A549 (cell line): Measurements from ENCODE around the gene CHCHD5. TPM values are rescaled to one million over a fixed set of nuclear protein-coding genes. Genes with fewer than 3 reads are reported as not detected.

Experiments
- ATAC-seq, 2 experiments: fragments of 200-7000 bp in 1 of 2; fragments of >200 bp in 1 of 2; cut with Nextera tagmentation in 1 of 2; cut with Tn5 transposase in 1 of 2; 3 replicates each; pipeline versions ENCODE4 v1.8.0 to v1.9.1; 2018 to 2020; ENCODE audit warnings: mild to moderate bottlenecking in 1 of 2, moderate library complexity in 1 of 2
- CTCF ChIA-PET: fragments of 300-600 bp; sonication (Branson Sonifier 250); formaldehyde crosslinking; extraction: SDS; loops from one replicate; lab custom pipeline; 2021; ENCODE audit warnings: antibody characterized with exemption, inconsistent platforms; lab: Yijun Ruan, JAX
- POLR2A ChIA-PET: fragments of 350-600 bp; formaldehyde crosslinking; extraction: SDS; loops from one replicate; lab custom pipeline; 2021; ENCODE audit warnings: antibody characterized with exemption, inconsistent platforms; lab: Yijun Ruan, JAX
- DNase-seq, 2 experiments: peaks; one replicate each; pipeline versions ENCODE4 v3.0.0 to v3.0.0-alpha.2; 2011 to 2016; ENCODE audit warnings: low read depth in 1 of 2, low spot score in 1 of 2
- FAIRE-seq: peaks from 2 replicates; lab custom pipeline; 2011; peaks lifted over from hg19 to GRCh38; lab: Jason Lieb, UNC
- H3K27ac ChIP-seq, 2 experiments: fragments of >200 bp; sonication (Bioruptor Twin); formaldehyde crosslinking; 3 replicates each; pipeline ENCODE4 v1.5.1; 2016 to 2017
- H3K4me1 ChIP-seq: fragments of >200 bp; sonication (Bioruptor Twin); formaldehyde crosslinking; 3 replicates; pipeline ENCODE4 v1.6.1; 2016
- H3K4me2 ChIP-seq: fragments of >200 bp; sonication (Bioruptor Twin); formaldehyde crosslinking; 3 replicates; pipeline ENCODE4 v1.6.1; 2016
- H3K4me3 ChIP-seq: fragments of >200 bp; sonication (Bioruptor Twin); formaldehyde crosslinking; 3 replicates; pipeline ENCODE4 v1.5.1; 2016
- H3K9me3 ChIP-seq: fragments of >200 bp; sonication (Bioruptor Twin); formaldehyde crosslinking; 3 replicates; pipeline ENCODE4 v1.6.1; 2016
- ATOH8 ChIP-seq: fragments of 250-450 bp; sonication (Bioruptor Pico); IDR thresholded peaks from 2 replicates; pipeline ENCODE4 v1.5.0; 2020; ENCODE audit warnings: low read depth, mild to moderate bottlenecking, moderate library complexity
- BHLHE40 ChIP-seq: IDR thresholded peaks from 2 replicates; pipeline ENCODE4 v1.6.1; 2012; ENCODE audit warnings: low read depth, low read length, inconsistent platforms
- EHMT2 ChIP-seq: fragments of 200-600 bp; sonication (generic); IDR thresholded peaks from 2 replicates; pipeline ENCODE4 v1.6.1; 2016; ENCODE audit warnings: antibody characterized with exemption, low read depth, mild to moderate bottlenecking, moderate library complexity
- ESRRA ChIP-seq: fragments of 150-350 bp; IDR thresholded peaks from 2 replicates; pipeline ENCODE4 v1.6.1; 2014; ENCODE audit warnings: mild to moderate bottlenecking, low read length, borderline replicate concordance
- HOXA7 ChIP-seq: fragments of 250-450 bp; sonication (Bioruptor Pico); IDR thresholded peaks from 2 replicates; pipeline ENCODE4 v1.5.0; 2020; ENCODE audit warnings: mild to moderate bottlenecking, moderate library complexity
- HOXB13 ChIP-seq: fragments of 250-450 bp; sonication (Bioruptor Pico); IDR thresholded peaks from 2 replicates; pipeline ENCODE4 v1.5.0; 2020; ENCODE audit warnings: low read depth, mild to moderate bottlenecking, moderate library complexity
- HOXB5 ChIP-seq: fragments of 250-450 bp; sonication (Bioruptor Pico); IDR thresholded peaks from 2 replicates; pipeline ENCODE4 v1.5.0; 2020; ENCODE audit warnings: mild to moderate bottlenecking, moderate library complexity
- JUN ChIP-seq, 2 experiments: fragments of >200 bp; sonication (Bioruptor Twin); formaldehyde crosslinking; IDR thresholded peaks; 2 replicates in 1 of 2; 3 replicates in 1 of 2; pipeline ENCODE4 v1.6.1; 2016 to 2017
- KDM1A ChIP-seq: fragments of 200-600 bp; sonication (generic); IDR thresholded peaks from 2 replicates; pipeline ENCODE4 v1.6.1; 2016; ENCODE audit warnings: low read depth, mild to moderate bottlenecking
- KDM5A ChIP-seq: fragments of 200-600 bp; sonication (generic); IDR thresholded peaks from 2 replicates; pipeline ENCODE4 v1.6.1; 2016; ENCODE audit warnings: antibody characterized with exemption, mild to moderate bottlenecking
- MAFK ChIP-seq: fragments of 450-650 bp; IDR thresholded peaks from 2 replicates; pipeline ENCODE4 v1.6.1; 2014; ENCODE audit not compliant: partially characterized antibody
- MAX ChIP-seq: IDR thresholded peaks from 2 replicates; pipeline ENCODE4 v1.6.1; 2012
- PBX3 ChIP-seq: IDR thresholded peaks from 2 replicates; pipeline ENCODE4 v1.6.1; 2012
- PHF8 ChIP-seq: fragments of 200-600 bp; sonication (generic); IDR thresholded peaks from 2 replicates; pipeline ENCODE4 v1.6.1; 2016; ENCODE audit warnings: low read depth, mild to moderate bottlenecking, antibody characterized with exemption, moderate library complexity, borderline replicate concordance
- POLR2A ChIP-seq: IDR thresholded peaks from 2 replicates; pipeline ENCODE4 v1.6.1; 2012; ENCODE audit warnings: mild to moderate bottlenecking, low read length
- POLR2AphosphoS2 ChIP-seq: conservative IDR thresholded peaks from 2 replicates; pipeline ENCODE4 v1.6.1; 2012; ENCODE audit warnings: low read length, improper control_type of control experiment, inconsistent platforms
- RAD21 ChIP-seq, 2 experiments: fragments of >200 bp in 1 of 2; sonication (Bioruptor Twin) in 1 of 2; formaldehyde crosslinking in 1 of 2; IDR thresholded peaks in 1 of 2; conservative IDR thresholded peaks in 1 of 2; 2 replicates in 1 of 2; 3 replicates in 1 of 2; pipeline ENCODE4 v1.6.1; 2012 to 2018; ENCODE audit warnings: inconsistent platforms in 1 of 2
- RNF2 ChIP-seq: fragments of 200-600 bp; sonication (generic); IDR thresholded peaks from 2 replicates; pipeline ENCODE4 v1.6.1; 2016; ENCODE audit warnings: low read depth, mild to moderate bottlenecking, antibody characterized with exemption, moderate library complexity, borderline replicate concordance
- SMC3 ChIP-seq: fragments of >200 bp; sonication (Bioruptor Twin); formaldehyde crosslinking; IDR thresholded peaks from 3 replicates; pipeline ENCODE4 v1.6.1; 2018; ENCODE audit warnings: inconsistent platforms
- ZC3H11A ChIP-seq: fragments of 450-650 bp; IDR thresholded peaks from 2 replicates; pipeline ENCODE4 v1.6.1; 2014; ENCODE audit warnings: antibody characterized with exemption, mild to moderate bottlenecking
- ZNF302 ChIP-seq: fragments of 250-450 bp; sonication (Bioruptor Pico); IDR thresholded peaks from 2 replicates; pipeline ENCODE4 v1.9.0; 2021; ENCODE audit warnings: inconsistent platforms, mild to moderate bottlenecking, moderate library complexity
- WGBS: methylation state at CpG from one replicate; pipeline ENCODE4 v1.1.6; 2017; ENCODE audit errors: missing lambda C conversion rate; 5-methylcytosine and 5-hydroxymethylcytosine counted together
- polyA plus RNA-seq, 4 experiments: library from polyadenylated mRNA; depleted of rRNA in 3 of 4; stranded (reverse); fragments of >200 nt; fragmentation: RNase III in 1 of 4; extraction: RNeasy Plus Mini Kit Qiagen cat#74134 plus additional on column Dnase treatment in 1 of 4; gene quantifications; 2 replicates in 3 of 4; 3 replicates in 1 of 4; pipeline ENCODE4 v1.2.3, GENCODE V29; 2011 to 2017
- TF ChIP-seq, protein P1 (sequence below): fragments of 450-650 bp; IDR thresholded peaks from 2 replicates; pipeline ENCODE4 v1.6.1; 2014; ENCODE audit warnings: antibody characterized with exemption
- TF ChIP-seq, protein P2 (sequence below): fragments of >200 bp; sonication (Bioruptor Twin); formaldehyde crosslinking; IDR thresholded peaks from 3 replicates; pipeline ENCODE4 v1.5.1; 2016

Gene CHCHD5
- polyA plus RNA-seq, 2 of the 4 experiments (the other 2 are of a cell fraction): 15.0 to 61.4 TPM

- H3K4me1 ChIP-seq: no peaks in the 10 kb centered on the region
- no peak overlapping the region for H3K4me2 ChIP-seq
- ChIA-PET CTCF (interaction anchor here (1.0 to 1.7 kb wide), 2 partner anchors 11 to 91 kb away, joined by 6 to 9 read pairs; no protein-coding TSS in a partner anchor), POLR2A (no interaction called here)
- no peak for ATAC-seq
- no peak for FAIRE-seq
- no peak overlapping the region for H3K27ac ChIP-seq
- TF ChIP-seq JUN (IDR thresholded peaks at IDR 0.05) (no peak), ESRRA (no peak), ZC3H11A (no peak), KDM1A (no peak), RNF2 (no peak), MAFK (no peak), POLR2AphosphoS2 (no peak), SMC3 (no peak), HOXA7 (CRISPR knock-in tag) (no peak), ZNF302 (CRISPR knock-in tag) (no peak), MAX (no peak), BHLHE40 (no peak), ATOH8 (CRISPR knock-in tag) (no peak), HOXB5 (CRISPR knock-in tag) (no peak), HOXB13 (CRISPR knock-in tag) (no peak), POLR2A (no peak), PBX3 (no peak), PHF8 (no peak)
- TF ChIP-seq, protein P1, sequence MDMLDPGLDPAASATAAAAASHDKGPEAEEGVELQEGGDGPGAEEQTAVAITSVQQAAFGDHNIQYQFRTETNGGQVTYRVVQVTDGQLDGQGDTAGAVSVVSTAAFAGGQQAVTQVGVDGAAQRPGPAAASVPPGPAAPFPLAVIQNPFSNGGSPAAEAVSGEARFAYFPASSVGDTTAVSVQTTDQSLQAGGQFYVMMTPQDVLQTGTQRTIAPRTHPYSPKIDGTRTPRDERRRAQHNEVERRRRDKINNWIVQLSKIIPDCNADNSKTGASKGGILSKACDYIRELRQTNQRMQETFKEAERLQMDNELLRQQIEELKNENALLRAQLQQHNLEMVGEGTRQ: no peak
- TF ChIP-seq, protein P2, sequence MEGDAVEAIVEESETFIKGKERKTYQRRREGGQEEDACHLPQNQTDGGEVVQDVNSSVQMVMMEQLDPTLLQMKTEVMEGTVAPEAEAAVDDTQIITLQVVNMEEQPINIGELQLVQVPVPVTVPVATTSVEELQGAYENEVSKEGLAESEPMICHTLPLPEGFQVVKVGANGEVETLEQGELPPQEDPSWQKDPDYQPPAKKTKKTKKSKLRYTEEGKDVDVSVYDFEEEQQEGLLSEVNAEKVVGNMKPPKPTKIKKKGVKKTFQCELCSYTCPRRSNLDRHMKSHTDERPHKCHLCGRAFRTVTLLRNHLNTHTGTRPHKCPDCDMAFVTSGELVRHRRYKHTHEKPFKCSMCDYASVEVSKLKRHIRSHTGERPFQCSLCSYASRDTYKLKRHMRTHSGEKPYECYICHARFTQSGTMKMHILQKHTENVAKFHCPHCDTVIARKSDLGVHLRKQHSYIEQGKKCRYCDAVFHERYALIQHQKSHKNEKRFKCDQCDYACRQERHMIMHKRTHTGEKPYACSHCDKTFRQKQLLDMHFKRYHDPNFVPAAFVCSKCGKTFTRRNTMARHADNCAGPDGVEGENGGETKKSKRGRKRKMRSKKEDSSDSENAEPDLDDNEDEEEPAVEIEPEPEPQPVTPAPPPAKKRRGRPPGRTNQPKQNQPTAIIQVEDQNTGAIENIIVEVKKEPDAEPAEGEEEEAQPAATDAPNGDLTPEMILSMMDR: no peak
- no peak for DNase-seq
- H3K4me3 ChIP-seq: no peak overlapping the region
- 79% methylated on average over 7 of the region's 7 CpGs for WGBS
- H3K9me3 ChIP-seq: no peaks in the 10 kb centered on the region
Observed at GRCh38 chr2:112572005-112572404, 12.4 kb upstream of the CHCHD5 start.

GRCh38 chr2:112577756-112578155 lies 6.7 kb upstream of the CHCHD5 start:
- no peak overlapping the region for H3K4me2 ChIP-seq
- H3K4me1 ChIP-seq: peaks cover 15% of the 10 kb centered on the region
- DNase-seq (peak in 1 of 2 experiments; percentile 25), ATAC-seq (peak; percentile 59 to 69; a peak in 3 of 6 replicates), FAIRE-seq (no peak)
- no peak overlapping the region for H3K4me3 ChIP-seq
- H3K27ac ChIP-seq: no peak overlapping the region
- ChIA-PET CTCF (interaction anchor here (0.8 to 2.4 kb wide), 4 partner anchors 22 to 456 kb away, joined by 3 to 9 read pairs (median 4); no protein-coding TSS in a partner anchor), POLR2A (interaction anchor here (1.2 kb wide), 1 partner anchor 84 kb away, joined by 4 read pairs; no protein-coding TSS in a partner anchor)
- H3K9me3 ChIP-seq: no peaks in the 10 kb centered on the region
- 85% methylated on average over 5 of the region's 5 CpGs for WGBS
- TF ChIP-seq, protein P2: no peak
- TF ChIP-seq RAD21 (conservative IDR thresholded peaks at IDR 0.05 in 1 of 2, IDR thresholded peaks at IDR 0.05 in 1 of 2) (peak in 1 of 2 experiments; percentile 4; a peak in 1 of 5 replicates), HOXA7 (CRISPR knock-in tag) (no peak), KDM5A (no peak), EHMT2 (no peak)
- TF ChIP-seq, all 56 proteins: peak for 1
